ENCODE measurements around the gene AAMP. TPM values are rescaled to one million over a fixed set of nuclear protein-coding genes. Genes with fewer than 3 reads are reported as not detected.

Gene AAMP
- total RNA-seq, 1 donor from 2014 or later, result 106 TPM

- no peak for TF ChIP-seq CTCF (IDR thresholded peaks at IDR 0.05)
- Histone ChIP-seq H3K36me3 (no peaks in the 10 kb centered on the region), H3K9me3 (no peaks in the 10 kb centered on the region), H3K4me1 (peaks cover 27% of the 10 kb centered on the region), H3K27me3 (no peaks in the 10 kb centered on the region), H3K27ac (no peak overlapping the region), H3K4me3 (no peak overlapping the region)
- no peak for DNase-seq (ENCODE audit: extremely low spot score in 2 of 2)
- intact Hi-C loops (cut with DNase I), result loop anchor here (5.0 kb wide), 1 partner anchor 57 kb away; the partner anchor contains the start of gene CATIP
Measured at GRCh38 chr2:218300141-218300540, 30.2 kb upstream of the AAMP start.

- H3K4me1 ChIP-seq, result peaks cover 43% of the 10 kb centered on the region
- intact Hi-C loops (cut with DNase I), result no loop called here
Measured at GRCh38 chr2:218298314-218298875, 28.5 kb upstream of the AAMP start.

GRCh38 chr2:218296847-218297246 is 26.9 kb upstream of the AAMP start:
- intact Hi-C loops (cut with DNase I), result no loop called here
- DNase-seq (ENCODE audit: extremely low spot score in 2 of 2), result no peak
- Histone ChIP-seq H3K9me3 (no peaks in the 10 kb centered on the region), H3K27ac (peak overlapping the region; percentile 100), H3K27me3 (no peaks in the 10 kb centered on the region), H3K4me1 (peaks cover 52% of the 10 kb centered on the region), H3K4me3 (no peak overlapping the region), H3K36me3 (no peaks in the 10 kb centered on the region)
- TF ChIP-seq POLR2AphosphoS5 (IDR thresholded peaks at IDR 0.05; ENCODE audit: insufficient read depth in 1 of 2, low read depth in 1 of 2), result no peak
- TF ChIP-seq POLR2A (IDR thresholded peaks at IDR 0.05), result no peak
- no peak for TF ChIP-seq CTCF (IDR thresholded peaks at IDR 0.05)

More at GRCh38 chr2:218298314-218298875, 28.5 kb upstream of the AAMP start:
- no peak overlapping the region for H3K4me3 ChIP-seq
- H3K36me3 ChIP-seq, result no peaks in the 10 kb centered on the region
- H3K27me3 ChIP-seq, result no peaks in the 10 kb centered on the region
- no peak for DNase-seq (ENCODE audit: extremely low spot score in 2 of 2)
- TF ChIP-seq CTCF (IDR thresholded peaks at IDR 0.05) (no peak), POLR2A (IDR thresholded peaks at IDR 0.05) (no peak), POLR2AphosphoS5 (IDR thresholded peaks at IDR 0.05; ENCODE audit: insufficient read depth in 1 of 2, low read depth in 1 of 2) (no peak)
- peak overlapping the region; percentile 100 for H3K27ac ChIP-seq
- no peaks in the 10 kb centered on the region for H3K9me3 ChIP-seq

GRCh38 chr2:218296200-218296599 is 26.3 kb upstream of the AAMP start:
- Histone ChIP-seq H3K27ac (peak overlapping the region; percentile 100), H3K36me3 (no peaks in the 10 kb centered on the region), H3K9me3 (no peaks in the 10 kb centered on the region), H3K4me3 (no peak overlapping the region), H3K4me1 (peaks cover 57% of the 10 kb centered on the region), H3K27me3 (no peaks in the 10 kb centered on the region)
- intact Hi-C loops (cut with DNase I), result no loop called here
- TF ChIP-seq POLR2A (IDR thresholded peaks at IDR 0.05) (no peak), CTCF (IDR thresholded peaks at IDR 0.05) (no peak), POLR2AphosphoS5 (IDR thresholded peaks at IDR 0.05; ENCODE audit: insufficient read depth in 1 of 2, low read depth in 1 of 2) (no peak)
- no peak for DNase-seq (ENCODE audit: extremely low spot score in 2 of 2)

GRCh38 chr2:218295029-218295428 is 25.1 kb upstream of the AAMP start:
- Histone ChIP-seq H3K4me3 (no peak overlapping the region), H3K27ac (peak overlapping the region; percentile 100)

More at GRCh38 chr2:218295029-218295428, 25.1 kb upstream of the AAMP start:
- intact Hi-C loops (cut with DNase I), result no loop called here
- H3K9me3 ChIP-seq, result no peaks in the 10 kb centered on the region
- no peaks in the 10 kb centered on the region for H3K27me3 ChIP-seq
- no peak for DNase-seq (ENCODE audit: extremely low spot score in 2 of 2)
- TF ChIP-seq POLR2AphosphoS5 (IDR thresholded peaks at IDR 0.05; ENCODE audit: insufficient read depth in 1 of 2, low read depth in 1 of 2), result no peak
- no peak for TF ChIP-seq POLR2A (IDR thresholded peaks at IDR 0.05)
- TF ChIP-seq CTCF (IDR thresholded peaks at IDR 0.05), result no peak
- H3K36me3 ChIP-seq, result no peaks in the 10 kb centered on the region
- peaks cover 68% of the 10 kb centered on the region for H3K4me1 ChIP-seq
